ENCODE results near the gene COL9A2.

COL9A2 gene

DNA sequence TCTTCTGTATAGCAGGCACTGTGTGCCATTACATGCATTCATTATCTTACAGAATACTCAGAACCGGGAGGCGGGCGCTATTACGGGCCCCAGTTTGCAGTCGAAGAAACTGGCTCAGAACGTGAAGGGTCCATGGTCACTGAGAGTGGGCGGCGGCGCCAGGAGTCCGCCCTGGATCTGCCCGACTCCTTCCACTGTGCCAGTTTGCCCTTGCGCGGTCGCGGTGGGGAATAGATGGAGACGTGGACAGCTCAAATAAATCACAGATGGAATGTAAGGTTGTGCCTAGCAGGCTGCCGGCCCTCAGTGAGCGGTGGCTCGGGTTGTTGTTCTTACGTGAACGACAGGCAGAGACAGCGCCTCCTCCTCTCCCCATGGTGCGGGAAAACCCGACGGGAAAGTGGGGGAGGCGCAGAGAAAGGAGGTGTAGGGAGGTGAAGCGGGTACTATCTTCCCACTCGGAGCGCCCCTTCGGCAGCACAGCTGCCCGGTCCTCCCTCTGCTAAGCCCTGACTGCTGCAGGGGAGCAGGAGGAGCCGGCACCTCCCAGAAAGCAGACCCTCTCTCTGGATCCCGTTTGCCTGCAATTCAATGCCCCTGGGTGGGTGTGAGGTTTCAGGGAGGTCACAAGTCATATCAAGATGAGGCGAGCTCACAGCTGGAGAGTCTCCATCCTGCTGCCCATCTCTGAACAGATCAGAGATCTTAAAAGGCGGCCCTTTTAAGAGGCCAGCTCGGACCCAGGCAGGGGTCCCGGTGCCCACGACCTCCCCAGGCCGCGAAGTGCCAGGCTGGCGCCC lies 1.1 kb downstream of the COL9A2 start:
- Histone ChIP-seq H3K27me3 (ENCODE audit: insufficient read depth, low read depth) (0 out of 2 replicates have a peak, but pooled peaks cover 4% of the 10 kb centered on the region), H3K79me2 (ENCODE audit: insufficient read depth, low read depth) (no peaks in the 10 kb centered on the region), H2AFZ (ENCODE audit: low read depth) (peak overlapping the region; percentile 88), H3K4me3 (IDR thresholded peaks at IDR 0.05; ENCODE audit: insufficient read depth, low read depth, low read length) (no peak overlapping the region), H4K20me1 (ENCODE audit: insufficient read depth) (no peaks in the 10 kb centered on the region), H3K4me2 (peak overlapping the region; percentile 55), H3K9ac (no peak overlapping the region), H3K36me3 (ENCODE audit: insufficient read depth) (no peaks in the 10 kb centered on the region), H3K4me1 (ENCODE audit: low read depth, poor library complexity, severe bottlenecking) (peaks cover 11% of the 10 kb centered on the region), H3K27ac (no peak overlapping the region)
- TF ChIP-seq CTCF (conservative IDR thresholded peaks at IDR 0.05; ENCODE audit: low read depth, low read length), result no peak

- Histone ChIP-seq H3K79me2 (ENCODE audit: insufficient read depth, low read depth) (no peaks in the 10 kb centered on the region), H4K20me1 (ENCODE audit: insufficient read depth) (no peaks in the 10 kb centered on the region), H3K4me2 (peak overlapping the region; percentile 55), H3K4me1 (ENCODE audit: low read depth, poor library complexity, severe bottlenecking) (peaks cover 11% of the 10 kb centered on the region), H3K36me3 (ENCODE audit: insufficient read depth) (no peaks in the 10 kb centered on the region), H3K9ac (no peak overlapping the region), H3K4me3 (IDR thresholded peaks at IDR 0.05; ENCODE audit: insufficient read depth, low read depth, low read length) (no peak overlapping the region), H3K27me3 (ENCODE audit: insufficient read depth, low read depth) (0 out of 2 replicates have a peak, but pooled peaks cover 4% of the 10 kb centered on the region), H2AFZ (ENCODE audit: low read depth) (peak overlapping the region; percentile 88), H3K27ac (no peak overlapping the region)
- peak; percentile 84 for TF ChIP-seq CTCF (conservative IDR thresholded peaks at IDR 0.05; ENCODE audit: low read depth, low read length)
Measured at GRCh38 chr1:40315239-40315794, 1.8 kb downstream of the COL9A2 start.

GRCh38 chr1:40314721-40315238 lies 2.3 kb downstream of the COL9A2 start:
- H3K4me2 ChIP-seq, result peak overlapping the region; percentile 55; the same call in 1 of the 2 replicates
- H3K79me2 ChIP-seq (ENCODE audit: insufficient read depth, low read depth), result no peaks in the 10 kb centered on the region
- H3K27ac ChIP-seq, result no peak overlapping the region
- no peaks in the 10 kb centered on the region for H3K36me3 ChIP-seq (ENCODE audit: insufficient read depth)
- no peak overlapping the region for H3K9ac ChIP-seq
- H3K4me3 ChIP-seq (IDR thresholded peaks at IDR 0.05; ENCODE audit: insufficient read depth, low read depth, low read length), result no peak overlapping the region
- peaks cover 11% of the 10 kb centered on the region for H3K4me1 ChIP-seq (ENCODE audit: low read depth, poor library complexity, severe bottlenecking)
- H3K27me3 ChIP-seq (ENCODE audit: insufficient read depth, low read depth), result 0 out of 2 replicates have a peak, but pooled peaks cover 4% of the 10 kb centered on the region
- TF ChIP-seq CTCF (conservative IDR thresholded peaks at IDR 0.05; ENCODE audit: low read depth, low read length), result no peak
- H2AFZ ChIP-seq (ENCODE audit: low read depth), result peak overlapping the region; percentile 88
- no peaks in the 10 kb centered on the region for H4K20me1 ChIP-seq (ENCODE audit: insufficient read depth)

GRCh38 chr1:40313958-40314720 lies 2.9 kb downstream of the COL9A2 start:
- Histone ChIP-seq H4K20me1 (ENCODE audit: insufficient read depth) (no peaks in the 10 kb centered on the region), H3K36me3 (ENCODE audit: insufficient read depth) (no peaks in the 10 kb centered on the region), H2AFZ (ENCODE audit: low read depth) (no peak overlapping the region), H3K9ac (no peak overlapping the region), H3K4me2 (no peak overlapping the region), H3K4me1 (ENCODE audit: low read depth, poor library complexity, severe bottlenecking) (peaks cover 11% of the 10 kb centered on the region), H3K27ac (no peak overlapping the region), H3K27me3 (ENCODE audit: insufficient read depth, low read depth) (0 out of 2 replicates have a peak, but pooled peaks cover 4% of the 10 kb centered on the region), H3K4me3 (IDR thresholded peaks at IDR 0.05; ENCODE audit: insufficient read depth, low read depth, low read length) (no peak overlapping the region), H3K79me2 (ENCODE audit: insufficient read depth, low read depth) (no peaks in the 10 kb centered on the region)
- TF ChIP-seq CTCF (conservative IDR thresholded peaks at IDR 0.05; ENCODE audit: low read depth, low read length), result no peak
